NCI-H187 (cell line): ENCODE data around the gene TBC1D19.
"Not testable (repeated sequence)": the region's sequence is repeated elsewhere in the genome, so short reads cannot be mapped to it uniquely, and the experiment has no call there.

ENCODE experiments used
- DNase-seq, 2 experiments: peaks; one replicate each; lab custom pipeline; 2025; lab: John Stamatoyannopoulos, UW

TBC1D19 gene

DNA sequence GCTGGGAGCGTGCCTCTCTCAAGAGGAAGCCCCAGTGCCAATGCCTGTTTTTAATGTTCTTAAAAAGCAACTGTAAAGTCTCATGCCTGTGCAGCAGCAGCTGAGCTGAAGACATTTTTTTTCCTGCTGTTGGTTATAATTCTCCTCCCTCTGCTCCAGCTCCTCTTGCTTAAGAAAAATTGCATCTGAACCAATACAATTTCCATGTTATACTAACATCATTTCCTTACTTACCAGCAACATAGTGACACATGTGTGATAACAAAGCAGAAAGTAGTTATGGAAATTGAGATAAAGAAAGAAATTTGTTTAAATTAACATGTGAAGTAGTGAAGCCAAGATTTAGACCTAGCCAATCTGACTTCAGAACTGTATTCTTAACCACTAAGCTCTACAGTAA, 101.4 kb downstream of the TBC1D19 start:
- DNase-seq, result no peak

DNA sequence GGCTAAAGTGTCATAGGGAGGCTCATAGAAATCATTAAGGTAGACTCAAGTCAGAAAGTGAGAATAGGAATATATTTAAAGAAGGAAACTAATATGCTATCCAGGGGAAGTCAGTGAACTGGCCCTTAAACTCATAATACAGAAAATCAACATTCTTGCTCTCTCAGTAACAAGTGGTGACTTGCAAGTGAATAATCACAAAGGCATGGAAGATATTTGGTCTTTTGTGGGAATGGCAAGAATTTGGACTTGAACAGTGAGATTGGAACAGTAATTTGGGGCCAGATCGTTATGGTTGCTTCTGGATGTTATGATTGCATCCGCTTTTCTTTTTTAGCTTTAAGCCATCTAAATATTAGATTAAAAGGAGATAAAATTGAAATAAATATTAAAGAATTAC, 103.8 kb downstream of the TBC1D19 start:
- no peak for DNase-seq

DNA sequence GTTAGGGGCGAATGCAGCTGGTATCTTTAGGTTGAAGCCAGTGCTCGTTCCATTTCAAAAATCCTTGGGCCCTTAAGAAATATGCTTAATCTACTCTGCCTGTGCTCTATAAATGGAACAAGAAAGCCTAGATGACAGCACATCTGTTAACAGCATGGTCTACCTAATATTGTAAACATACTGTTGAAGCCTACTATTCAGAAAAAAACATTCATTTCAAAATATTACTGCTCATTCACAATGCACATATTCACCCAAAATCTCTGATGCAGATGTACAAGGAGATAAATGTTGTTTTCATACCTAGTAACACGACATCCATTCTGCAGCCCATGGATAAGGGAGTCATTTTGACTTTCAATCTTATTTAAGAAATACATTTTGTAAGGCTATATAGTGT, 106.6 kb downstream of the TBC1D19 start:
- no peak for DNase-seq

DNA sequence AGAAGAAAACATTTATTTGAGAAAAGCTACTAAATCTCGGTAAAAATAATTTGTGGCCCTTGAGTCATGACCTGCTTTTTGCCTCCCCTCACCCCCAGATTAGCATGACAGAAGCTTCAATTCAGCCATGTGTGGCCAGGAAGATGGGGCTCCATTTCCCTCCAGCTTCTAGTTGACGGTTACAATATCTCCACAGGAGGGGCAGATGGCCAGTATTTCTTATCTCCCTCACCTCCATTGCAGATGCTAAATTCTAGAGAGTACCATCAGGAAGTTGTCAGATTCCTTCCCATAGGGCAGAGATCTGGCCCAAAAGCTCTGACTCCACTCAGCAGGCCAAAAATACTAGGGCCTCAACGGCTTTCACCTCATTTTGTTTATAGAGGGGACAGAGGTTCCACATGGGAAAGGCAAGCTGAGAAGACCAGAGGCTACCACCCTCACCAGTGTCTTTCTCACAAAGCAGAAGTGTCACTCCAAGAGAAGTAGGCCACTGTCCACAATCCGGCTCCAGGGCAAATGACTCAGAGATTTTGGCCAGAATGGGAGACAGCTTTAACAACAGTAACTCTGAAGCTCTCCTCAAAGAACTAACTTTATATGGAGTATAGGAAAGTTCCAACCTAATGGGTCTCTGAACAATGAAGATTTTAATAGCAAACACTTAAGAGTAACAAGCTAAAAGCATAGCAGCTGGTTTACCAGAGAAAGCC, 108.3 kb downstream of the TBC1D19 start:
- DNase-seq, result no peak

DNA sequence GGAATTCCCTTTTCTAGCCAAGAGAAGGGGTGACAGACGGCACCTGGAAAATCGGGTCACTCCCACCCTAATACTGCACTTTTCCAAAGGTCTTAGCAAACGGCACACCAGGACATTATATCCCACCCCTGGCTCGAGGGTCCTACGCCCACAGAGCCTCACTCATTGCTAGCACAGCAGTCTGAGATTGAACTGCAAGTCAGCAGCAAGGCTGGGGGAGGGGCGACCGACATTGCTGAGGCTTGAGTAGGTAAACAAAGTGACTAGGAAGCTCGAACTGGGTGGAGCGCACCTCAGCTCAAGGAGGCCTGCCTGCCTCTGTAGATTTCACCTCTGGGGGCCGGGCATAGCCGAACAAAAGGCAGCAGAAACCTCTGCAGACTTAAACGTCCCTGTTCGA, 110.2 kb downstream of the TBC1D19 start:
- not testable (repeated sequence) for DNase-seq

DNA sequence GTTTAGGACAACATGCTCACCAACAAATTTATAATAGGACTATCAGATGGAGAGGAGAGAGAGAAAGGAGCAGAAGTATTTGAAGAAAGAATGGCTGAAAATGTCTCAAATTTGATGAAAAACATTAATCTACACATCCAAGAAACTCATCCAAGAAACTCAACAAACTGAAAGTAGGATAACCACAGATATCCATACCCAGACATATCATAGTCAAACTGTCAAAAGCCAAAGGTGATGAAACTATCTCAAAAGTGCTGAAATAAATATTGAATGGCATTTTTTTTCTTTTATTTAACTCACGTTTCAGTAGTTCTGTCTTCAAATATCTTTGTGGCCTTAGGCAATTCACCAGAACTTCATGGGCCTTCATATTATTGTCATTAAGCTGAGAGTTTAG, 116.2 kb downstream of the TBC1D19 start:
- no peak for DNase-seq

DNA sequence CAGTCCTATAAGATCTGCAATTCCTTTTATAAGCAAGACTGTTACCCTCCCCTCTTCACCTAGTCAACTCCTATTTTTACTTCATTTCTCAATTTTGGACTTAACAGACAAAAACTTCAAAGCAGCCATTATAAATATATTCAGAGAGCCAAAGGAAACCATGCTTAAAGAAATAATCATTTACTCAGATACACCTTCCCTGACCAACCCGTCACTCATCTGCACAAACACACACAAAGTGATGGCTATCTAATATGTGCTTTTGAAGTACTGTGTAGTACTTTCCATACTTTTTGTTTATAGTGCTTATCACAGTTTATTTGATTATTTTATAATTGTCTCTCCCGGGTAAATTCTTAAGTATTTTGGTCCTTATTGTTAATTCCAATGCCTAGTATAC, 117.2 kb downstream of the TBC1D19 start:
- DNase-seq, result no peak

DNA sequence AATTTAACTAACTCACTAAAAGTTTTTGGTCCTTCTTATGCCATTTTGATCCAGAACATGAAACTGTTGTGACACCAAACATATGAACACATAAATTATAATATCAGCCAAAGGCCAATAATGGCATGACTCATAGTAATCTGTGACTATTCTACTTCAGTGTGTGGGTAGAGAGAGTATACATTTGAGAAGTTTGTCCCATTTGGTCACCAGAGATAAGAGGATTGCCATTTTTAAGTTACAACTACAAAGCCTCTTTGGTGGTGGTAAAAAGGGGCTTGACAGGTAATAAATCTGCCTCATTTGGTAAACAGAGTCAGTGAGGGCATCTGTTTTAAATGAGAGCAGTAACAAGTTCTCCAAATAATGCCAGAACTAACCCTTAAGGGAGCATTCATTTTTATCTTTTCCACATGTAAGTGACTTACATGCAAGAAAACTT, 117.9 kb downstream of the TBC1D19 start:
- DNase-seq, result no peak

DNA sequence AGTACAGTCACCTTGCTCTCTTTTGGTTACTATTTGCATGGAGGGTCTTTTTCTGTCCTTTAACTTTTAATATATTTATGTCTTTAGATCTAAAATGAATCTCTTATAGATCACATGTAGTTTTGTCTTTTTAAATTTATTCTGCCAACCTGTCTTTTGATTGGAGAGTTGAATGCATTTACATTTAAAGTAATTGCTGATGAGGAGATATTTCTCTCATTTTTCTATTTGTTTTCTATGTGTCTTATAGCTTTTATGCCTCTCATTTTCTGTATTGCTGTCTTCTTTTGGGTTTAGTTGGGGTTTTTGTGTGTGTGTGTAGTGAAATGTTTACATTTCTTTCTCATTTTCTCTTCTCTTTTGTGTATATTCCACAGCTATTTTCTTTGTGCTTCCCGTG, 123.5 kb downstream of the TBC1D19 start:
- no peak for DNase-seq

DNA sequence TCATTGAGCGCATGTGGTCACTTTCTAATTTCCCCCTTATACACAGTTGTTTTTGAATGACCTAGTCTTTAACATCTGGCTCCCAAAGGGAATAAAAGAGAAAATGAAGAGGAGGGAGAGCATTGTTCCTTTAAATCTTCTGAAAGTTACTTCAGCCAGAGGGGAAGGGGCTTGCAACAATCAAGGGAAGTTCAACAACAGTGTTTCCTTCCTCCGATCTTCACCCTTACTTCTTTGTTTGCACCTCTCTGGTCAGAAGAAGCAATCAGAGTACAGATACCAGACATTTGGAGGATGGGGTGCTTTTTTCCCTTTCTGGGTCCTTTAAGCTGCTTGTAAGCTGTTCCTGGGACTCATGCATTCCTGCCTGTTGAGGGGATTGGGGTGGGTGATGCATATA, 125.4 kb downstream of the TBC1D19 start:
- no peak for DNase-seq

DNA sequence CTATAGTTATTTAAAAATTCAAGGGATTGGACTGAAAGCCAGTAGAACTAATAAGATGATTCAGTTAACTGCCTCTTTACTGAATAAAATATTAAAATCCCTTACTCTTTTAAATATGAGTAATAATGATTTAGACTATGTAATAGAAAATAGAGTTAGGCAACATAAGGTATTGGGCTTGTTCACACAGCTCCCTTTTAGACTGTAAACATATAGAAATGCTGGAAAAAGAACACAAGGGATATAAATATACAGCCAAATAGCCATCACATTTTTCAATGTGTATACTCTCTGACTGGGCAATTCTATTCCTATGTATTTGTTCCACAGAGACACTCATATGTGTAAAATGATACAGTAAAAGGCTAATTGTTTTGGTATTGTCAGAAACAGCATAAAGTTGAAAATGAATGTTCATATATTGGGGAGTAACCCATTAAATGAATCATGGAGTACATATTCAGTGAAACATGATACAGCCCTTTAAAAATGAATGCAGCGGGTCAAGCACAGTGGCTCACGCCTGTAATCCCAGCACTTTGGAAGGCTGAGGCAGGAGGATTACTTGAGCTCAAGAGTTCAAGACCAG, 129.8 kb downstream of the TBC1D19 start:
- no peak for DNase-seq

DNA sequence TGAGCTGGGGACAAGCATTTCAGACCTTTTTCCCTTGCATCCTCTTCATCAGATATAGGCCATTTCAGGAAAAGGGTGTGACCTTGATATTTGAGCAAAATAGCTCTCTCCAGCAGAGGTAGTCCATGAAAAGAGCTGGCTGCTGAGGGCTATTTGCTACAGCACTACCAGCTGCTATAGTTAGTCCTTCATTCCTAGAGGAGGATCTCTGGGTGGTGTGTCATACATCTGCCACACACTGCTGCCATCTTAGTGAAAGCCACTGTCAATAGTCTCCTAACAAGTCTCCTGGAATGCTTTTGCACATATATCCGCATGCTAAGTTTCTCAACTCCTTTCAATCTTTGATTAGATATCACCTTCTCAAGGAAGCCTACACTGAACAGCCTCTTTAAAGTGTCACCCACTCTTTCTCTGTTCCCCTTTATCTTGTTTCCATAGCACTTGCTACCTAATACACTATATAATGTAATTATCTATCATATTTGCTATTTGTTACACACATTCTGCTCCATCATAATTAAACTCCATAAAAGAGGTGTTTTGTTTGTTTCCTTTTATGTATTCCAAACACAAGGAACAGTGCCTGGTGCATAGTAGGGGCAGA, 131.9 kb downstream of the TBC1D19 start:
- DNase-seq, result no peak

DNA sequence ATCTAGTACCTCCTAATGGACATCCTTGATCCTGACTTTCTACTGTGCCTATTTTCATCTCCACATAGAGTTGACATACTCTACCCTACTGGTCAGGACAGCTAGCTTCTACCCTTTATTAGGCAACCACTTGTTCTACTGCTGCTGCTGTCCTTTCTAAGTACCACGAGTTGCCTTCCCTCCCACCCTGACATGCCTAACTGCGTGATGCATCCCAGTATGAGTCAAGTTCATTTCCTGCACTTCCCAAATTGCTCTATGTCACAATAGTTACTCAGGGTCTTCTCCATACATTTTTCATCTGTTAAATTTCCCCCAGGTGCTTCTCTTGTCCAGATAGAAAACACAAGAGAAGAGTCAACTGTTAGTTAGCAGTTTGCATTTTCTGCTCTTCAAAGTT, 133.4 kb downstream of the TBC1D19 start:
- no peak for DNase-seq

DNA sequence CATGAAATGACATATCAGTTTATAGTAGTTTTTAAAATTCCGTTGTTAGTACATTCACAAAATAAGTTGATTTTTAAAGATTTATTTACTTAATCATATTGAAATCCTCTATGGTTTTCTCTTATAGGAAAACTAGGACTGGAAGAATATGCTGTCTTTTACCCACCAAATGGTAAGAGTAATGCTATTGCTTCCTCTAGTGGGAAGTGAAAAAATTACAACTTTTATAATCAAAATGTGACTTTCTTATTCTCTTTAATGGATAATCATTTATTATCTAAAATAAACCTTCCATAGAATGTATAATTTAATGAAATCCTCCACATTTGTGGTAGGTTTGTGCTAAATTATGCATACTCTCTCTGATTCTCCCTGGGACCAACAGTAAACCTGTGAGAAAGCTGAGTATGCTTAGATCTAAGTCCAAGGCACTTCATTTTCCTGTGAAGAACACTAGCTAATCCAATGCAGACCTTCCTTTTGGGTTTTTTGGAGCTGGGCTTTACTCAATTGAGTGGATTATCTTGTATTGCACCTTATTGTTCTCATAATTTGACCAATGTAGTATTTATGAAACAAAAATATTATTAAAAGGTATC, 136.2 kb downstream of the TBC1D19 start:
- DNase-seq, result no peak

DNA sequence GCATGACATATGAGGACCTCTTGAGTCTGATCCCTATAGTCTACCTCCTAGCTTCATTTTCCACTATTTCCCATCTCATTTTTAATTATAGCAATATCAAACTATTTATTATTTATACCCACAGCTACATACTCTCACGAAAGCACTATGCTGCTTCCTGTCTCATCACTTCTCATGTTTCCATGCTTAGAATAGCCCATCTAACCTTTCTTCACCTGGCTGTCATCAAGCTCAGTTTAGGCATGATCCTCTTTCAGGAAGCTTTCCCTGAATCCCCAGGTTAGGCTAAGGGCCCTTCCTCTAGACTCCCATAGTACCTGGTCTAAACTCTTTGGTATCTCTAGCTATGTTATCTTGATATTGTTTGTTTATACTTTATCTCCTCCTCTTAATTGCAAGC, 137.8 kb downstream of the TBC1D19 start:
- no peak for DNase-seq

DNA sequence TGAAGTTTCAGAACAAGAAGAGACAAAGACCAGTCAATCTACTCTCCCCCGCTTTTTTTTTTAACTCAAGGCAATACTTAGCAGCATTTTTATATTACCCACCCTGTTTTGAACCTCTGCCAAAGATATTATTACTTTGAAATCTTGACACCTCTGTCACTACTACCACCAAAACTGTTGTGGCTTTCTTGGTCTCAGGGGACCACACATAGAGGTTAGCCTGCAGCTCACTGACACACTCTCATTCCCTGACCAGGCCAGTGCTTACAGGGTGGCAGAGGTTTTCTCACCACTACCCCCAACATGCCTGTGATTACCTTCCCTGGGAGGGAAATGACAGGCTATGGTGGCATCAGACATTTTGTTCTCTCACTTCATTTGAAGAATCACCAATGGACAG, 139.3 kb downstream of the TBC1D19 start:
- DNase-seq, result no peak

DNA sequence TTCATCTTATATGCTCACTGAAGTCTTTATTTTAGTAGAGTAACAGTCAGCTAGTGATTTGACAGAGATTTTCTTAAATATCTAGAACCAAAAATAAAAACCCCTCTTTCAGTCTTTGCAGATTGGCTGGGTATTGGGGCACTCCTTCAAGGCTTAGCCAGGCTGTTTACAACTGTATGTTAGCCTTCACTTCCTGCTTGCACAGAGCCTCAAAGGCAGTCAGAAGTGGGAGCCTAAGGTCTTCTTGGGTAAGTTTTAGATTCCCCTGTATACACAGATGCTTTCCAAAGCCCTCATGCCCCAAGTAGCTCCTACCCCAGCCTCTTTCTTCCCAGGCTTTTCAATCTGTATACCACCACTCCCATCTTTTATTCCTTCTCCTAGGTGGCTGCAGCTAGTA, 140.7 kb downstream of the TBC1D19 start:
- DNase-seq, result no peak

DNA sequence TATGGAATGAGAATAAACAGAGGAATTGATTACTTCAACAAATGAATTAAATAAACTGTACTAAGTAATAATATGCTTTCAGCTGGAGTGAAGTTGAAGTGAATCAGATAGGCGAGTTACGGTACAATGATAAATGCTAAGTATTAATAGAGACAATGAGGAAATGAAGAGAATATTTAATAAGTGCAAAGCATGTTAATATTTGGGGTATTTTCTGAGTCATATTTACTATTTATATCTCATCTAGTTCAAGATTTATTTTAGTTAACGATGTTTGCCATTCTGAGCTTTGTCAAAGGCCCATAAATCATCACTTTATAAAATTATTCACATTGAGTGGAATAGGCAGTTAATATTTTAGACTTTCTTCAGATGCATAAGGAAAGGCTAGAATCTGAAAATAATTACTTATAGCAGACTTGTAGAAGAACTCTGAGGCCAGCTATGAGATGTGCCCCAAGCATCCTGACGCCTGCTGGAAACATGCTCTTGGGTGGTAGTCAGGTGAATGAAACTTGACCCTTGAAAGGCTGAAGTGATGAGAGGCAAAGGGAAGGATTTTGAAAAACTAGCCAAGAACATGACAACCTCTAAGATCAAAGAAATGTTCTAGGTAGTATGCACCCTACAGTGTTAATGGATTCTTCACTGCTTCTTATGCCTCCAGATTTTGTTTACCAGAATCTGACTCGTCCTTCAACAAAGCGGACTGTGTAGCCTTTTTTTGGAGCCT, 142.9 kb downstream of the TBC1D19 start:
- DNase-seq, result no peak

DNA sequence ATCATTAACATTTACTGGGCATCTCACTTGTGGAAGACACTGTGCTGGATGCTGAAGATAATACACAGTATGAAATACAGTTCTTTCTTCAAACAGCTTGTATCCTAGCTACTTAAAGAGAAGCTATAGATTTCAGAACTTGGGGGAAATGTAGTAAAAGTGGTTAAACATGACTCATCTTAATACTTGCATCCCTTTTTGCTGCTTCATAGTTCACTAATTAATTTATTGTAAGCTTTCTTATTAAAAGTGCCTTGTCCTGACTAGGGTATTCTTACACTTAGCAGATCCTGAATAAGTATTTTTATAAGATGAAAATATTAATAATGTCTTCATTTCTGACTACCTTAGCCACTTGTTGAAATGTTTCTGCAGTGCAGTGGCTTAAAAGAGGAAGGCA, 144.0 kb downstream of the TBC1D19 start:
- DNase-seq, result no peak

DNA sequence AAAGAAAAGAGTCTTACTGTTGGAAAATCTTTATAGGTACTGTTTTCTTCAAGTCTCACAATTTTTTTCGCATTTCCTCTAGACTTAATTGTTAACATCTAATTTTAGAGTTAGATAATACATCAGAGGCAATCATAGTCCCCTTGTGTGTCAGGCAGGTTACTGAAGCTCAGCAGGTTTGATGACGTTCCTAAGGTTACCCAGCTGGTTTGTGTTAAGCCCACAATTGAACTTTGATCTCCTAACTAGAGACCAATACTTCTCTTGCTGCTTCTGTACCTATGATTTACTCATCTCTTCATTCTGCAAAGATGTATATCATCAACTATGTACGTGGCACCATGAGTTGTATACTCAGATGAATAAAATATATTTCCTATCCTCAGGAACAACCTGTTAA, 145.1 kb downstream of the TBC1D19 start:
- no peak for DNase-seq

DNA sequence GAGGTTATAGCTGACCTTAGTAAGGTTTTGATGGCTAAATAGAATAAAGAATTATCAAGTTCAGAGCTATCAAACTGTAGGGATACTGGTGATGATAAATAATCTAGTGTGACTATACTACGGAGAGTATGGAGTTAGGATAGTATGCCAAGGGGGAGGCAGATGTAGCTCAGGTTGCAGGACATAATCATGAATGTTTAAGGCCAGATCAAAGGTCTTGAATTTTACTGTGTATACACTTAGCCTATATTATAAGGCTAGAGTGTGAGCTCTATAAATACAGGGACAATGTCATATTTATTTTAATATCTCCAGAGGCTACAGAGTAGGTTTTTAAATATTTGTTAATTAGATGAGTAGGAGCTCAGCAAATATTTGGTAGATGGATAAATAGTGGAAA, 145.7 kb downstream of the TBC1D19 start:
- DNase-seq, result no peak

DNA sequence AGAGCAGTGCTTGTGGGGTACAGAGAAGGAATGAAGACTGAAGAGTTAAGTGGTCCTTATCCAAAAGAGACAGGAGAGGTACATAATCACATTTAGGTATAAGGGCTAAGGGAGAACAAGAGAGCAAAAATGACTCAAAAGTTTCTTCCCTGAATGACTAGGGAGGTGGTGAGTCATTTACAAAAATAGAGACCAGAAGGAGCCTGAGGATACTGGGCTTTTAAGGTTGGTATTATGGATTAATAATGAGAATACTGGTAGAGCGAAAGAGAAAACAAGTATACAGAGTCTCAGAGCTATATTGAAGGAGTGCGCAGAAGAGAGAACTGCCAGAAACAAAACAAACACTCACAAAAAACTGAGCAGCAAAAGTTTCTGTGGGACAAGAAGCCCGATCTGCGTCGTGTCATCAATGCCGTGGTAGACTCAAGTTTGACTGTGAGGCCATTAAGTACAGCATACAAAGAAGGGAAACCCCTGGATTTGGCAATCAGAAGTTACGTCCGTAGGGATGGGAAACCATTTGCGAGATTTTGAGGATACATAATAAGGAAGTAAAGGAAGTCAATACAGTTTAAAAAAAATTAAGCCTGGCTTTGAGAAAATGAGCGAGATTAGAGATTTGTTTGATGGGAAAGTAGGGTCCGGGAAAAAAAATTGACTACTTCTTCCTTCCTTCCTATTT, 147.6 kb downstream of the TBC1D19 start:
- no peak for DNase-seq
